ENCODE measurements around the gene EFNA2.

EFNA2 gene

GRCh38 chr19:1278713-1279660 lies 6.7 kb upstream of the EFNA2 start:
- Histone ChIP-seq H3K9me3 (ENCODE audit: control insufficient read depth, insufficient read depth, low read length) (no peaks in the 10 kb centered on the region), H3K36me3 (ENCODE audit: insufficient read depth, low read length) (no peaks in the 10 kb centered on the region), H3K9ac (ENCODE audit: low read depth, low read length) (no peak overlapping the region), H3K4me1 (ENCODE audit: insufficient read depth, low read length) (no peaks in the 10 kb centered on the region; the same call in 1 of the 2 replicates)

GRCh38 chr19:1279782-1280341 lies 5.8 kb upstream of the EFNA2 start:
- Histone ChIP-seq H3K36me3 (ENCODE audit: insufficient read depth, low read length) (no peaks in the 10 kb centered on the region), H3K9ac (ENCODE audit: low read depth, low read length) (no peak overlapping the region)

GRCh38 chr19:1280636-1281568 lies 4.8 kb upstream of the EFNA2 start:
- no peaks in the 10 kb centered on the region for H3K9me3 ChIP-seq (ENCODE audit: control insufficient read depth, insufficient read depth, low read length)
- H3K9ac ChIP-seq (ENCODE audit: low read depth, low read length): no peak overlapping the region
- no peaks in the 10 kb centered on the region for H3K36me3 ChIP-seq (ENCODE audit: insufficient read depth, low read length)
- H3K4me1 ChIP-seq (ENCODE audit: insufficient read depth, low read length): no peaks in the 10 kb centered on the region; the same call in 1 of the 2 replicates

More at GRCh38 chr19:1279782-1280341, 5.8 kb upstream of the EFNA2 start:
- Histone ChIP-seq H3K4me1 (ENCODE audit: insufficient read depth, low read length) (no peaks in the 10 kb centered on the region; the same call in 1 of the 2 replicates), H3K9me3 (ENCODE audit: control insufficient read depth, insufficient read depth, low read length) (no peaks in the 10 kb centered on the region)

GRCh38 chr19:1281569-1282287 lies 3.9 kb upstream of the EFNA2 start:
- H3K4me1 ChIP-seq (ENCODE audit: insufficient read depth, low read length): no peaks in the 10 kb centered on the region; the same call in 1 of the 2 replicates
- no peaks in the 10 kb centered on the region for H3K36me3 ChIP-seq (ENCODE audit: insufficient read depth, low read length)
- H3K9me3 ChIP-seq (ENCODE audit: control insufficient read depth, insufficient read depth, low read length): no peaks in the 10 kb centered on the region
- H3K9ac ChIP-seq (ENCODE audit: low read depth, low read length): no peak overlapping the region

- Histone ChIP-seq H3K4me1 (ENCODE audit: insufficient read depth, low read length) (no peaks in the 10 kb centered on the region; the same call in 1 of the 2 replicates), H3K9me3 (ENCODE audit: control insufficient read depth, insufficient read depth, low read length) (no peaks in the 10 kb centered on the region), H3K36me3 (ENCODE audit: insufficient read depth, low read length) (no peaks in the 10 kb centered on the region), H3K9ac (ENCODE audit: low read depth, low read length) (no peak overlapping the region)
Measured at GRCh38 chr19:1282588-1283206, 3.0 kb upstream of the EFNA2 start.

- H3K36me3 ChIP-seq (ENCODE audit: insufficient read depth, low read length): no peaks in the 10 kb centered on the region
Measured at GRCh38 chr19:1283207-1283916, 2.3 kb upstream of the EFNA2 start.

GRCh38 chr19:1283917-1284292 lies 1.8 kb upstream of the EFNA2 start:
- Histone ChIP-seq H3K36me3 (ENCODE audit: insufficient read depth, low read length) (no peaks in the 10 kb centered on the region), H3K9me3 (ENCODE audit: control insufficient read depth, insufficient read depth, low read length) (no peaks in the 10 kb centered on the region), H3K4me1 (ENCODE audit: insufficient read depth, low read length) (no peaks in the 10 kb centered on the region; the same call in 1 of the 2 replicates), H3K9ac (ENCODE audit: low read depth, low read length) (no peak overlapping the region)

More at GRCh38 chr19:1283207-1283916, 2.3 kb upstream of the EFNA2 start:
- no peaks in the 10 kb centered on the region for H3K9me3 ChIP-seq (ENCODE audit: control insufficient read depth, insufficient read depth, low read length)
- H3K9ac ChIP-seq (ENCODE audit: low read depth, low read length): no peak overlapping the region
- no peaks in the 10 kb centered on the region; the same call in 1 of the 2 replicates for H3K4me1 ChIP-seq (ENCODE audit: insufficient read depth, low read length)

- Histone ChIP-seq H3K36me3 (ENCODE audit: insufficient read depth, low read length) (no peaks in the 10 kb centered on the region), H3K4me1 (ENCODE audit: insufficient read depth, low read length) (no peaks in the 10 kb centered on the region; the same call in 1 of the 2 replicates), H3K9me3 (ENCODE audit: control insufficient read depth, insufficient read depth, low read length) (no peaks in the 10 kb centered on the region), H3K9ac (ENCODE audit: low read depth, low read length) (no peak overlapping the region)
Measured at GRCh38 chr19:1284293-1284978, 1.2 kb upstream of the EFNA2 start.

GRCh38 chr19:1284979-1285736 lies 515 bp upstream of the EFNA2 start:
- peak overlapping the region; percentile 25; the same call in 1 of the 2 replicates for H3K9ac ChIP-seq (ENCODE audit: low read depth, low read length)
- no peaks in the 10 kb centered on the region; the same call in 1 of the 2 replicates for H3K4me1 ChIP-seq (ENCODE audit: insufficient read depth, low read length)
- H3K36me3 ChIP-seq (ENCODE audit: insufficient read depth, low read length): no peaks in the 10 kb centered on the region
- H3K9me3 ChIP-seq (ENCODE audit: control insufficient read depth, insufficient read depth, low read length): no peaks in the 10 kb centered on the region

GRCh38 chr19:1286487-1287353 lies 1.0 kb downstream of the EFNA2 start:
- Histone ChIP-seq H3K4me1 (ENCODE audit: insufficient read depth, low read length) (no peaks in the 10 kb centered on the region; the same call in 1 of the 2 replicates), H3K9ac (ENCODE audit: low read depth, low read length) (peak overlapping the region; percentile 57), H3K9me3 (ENCODE audit: control insufficient read depth, insufficient read depth, low read length) (no peaks in the 10 kb centered on the region), H3K36me3 (ENCODE audit: insufficient read depth, low read length) (no peaks in the 10 kb centered on the region)

Data from ES-I3 (cell line).